Measurements from ENCODE around the gene MPI. TPM values are rescaled to one million over a fixed set of nuclear protein-coding genes. Genes with fewer than 3 reads are reported as not detected.

Gene MPI
- total and polyA plus RNA-seq, 2 experiments from 2014 or later, result 18.0 to 74.2 TPM

GRCh38 chr15:74882528-74882927 lies 7.3 kb upstream of the MPI start (continued):
- TF ChIP-seq REST (IDR thresholded peaks at IDR 0.05; ENCODE audit: unreplicated experiment), result no peak
- TF ChIP-seq NANOG (IDR thresholded peaks at IDR 0.05; ENCODE audit: borderline replicate concordance), result no peak
- no peak for TF ChIP-seq ZNF114 (CRISPR knock-in tag; IDR thresholded peaks at IDR 0.05)
- TF ChIP-seq JUNB (IDR thresholded peaks at IDR 0.05; ENCODE audit: unreplicated experiment), result no peak

- H3K4me2 ChIP-seq, result no peak overlapping the region
- H4K20me1 ChIP-seq (replicated peaks; ENCODE audit: insufficient read depth), result no peaks in the 10 kb centered on the region
- H3K79me2 ChIP-seq (replicated peaks; ENCODE audit: insufficient read depth), result no peaks in the 10 kb centered on the region
- peaks cover 5% of the 10 kb centered on the region; the same call in 1 of the 2 replicates for H3K4me1 ChIP-seq (ENCODE audit: insufficient read depth)
- H3F3A ChIP-seq (replicated peaks; ENCODE audit: low read depth), result no peaks in the 10 kb centered on the region
- peaks cover 18% of the 10 kb centered on the region for H3K9me3 Mint-ChIP-seq
- peaks cover 5% of the 10 kb centered on the region; the same call in 2 of the 3 replicates for H3K36me3 Mint-ChIP-seq (ENCODE audit: low read depth)
- no peak for ATAC-seq
- peaks cover 6% of the 10 kb centered on the region for H3K27me3 Mint-ChIP-seq (ENCODE audit: insufficient read depth, low read depth, poor library complexity)
- no peaks in the 10 kb centered on the region for H3K36me3 ChIP-seq (ENCODE audit: insufficient read depth)
- H3K9me2 ChIP-seq (ENCODE audit: insufficient read depth), result no peaks in the 10 kb centered on the region
- no peak overlapping the region for H3K27ac ChIP-seq (ENCODE audit: low read depth)
- H2AFZ ChIP-seq, result no peak overlapping the region
- no peak overlapping the region for H3K4me3 ChIP-seq
- no peak overlapping the region for H3K27ac Mint-ChIP-seq
- no peak for DNase-seq (ENCODE audit: low spot score)
- H3K4me3 Mint-ChIP-seq, result no peak overlapping the region; the same call in 2 of the 3 replicates
- H3K27me3 ChIP-seq (ENCODE audit: insufficient read depth), result no peaks in the 10 kb centered on the region
- peaks cover 3% of the 10 kb centered on the region; the same call in 1 of the 3 replicates for H3K4me1 Mint-ChIP-seq
- no peak for TF ChIP-seq CTCF (conservative IDR thresholded peaks at IDR 0.05; ENCODE audit: low read depth in 2 of 2)
- no peak for TF ChIP-seq EZH2phosphoT487 (IDR thresholded peaks at IDR 0.05; ENCODE audit: unreplicated experiment)
- TF ChIP-seq ZNF462 (CRISPR knock-in tag; IDR thresholded peaks at IDR 0.05), result no peak
- no peak for TF ChIP-seq POLR2AphosphoS5 (IDR thresholded peaks at IDR 0.05; ENCODE audit: low read depth)
- no peak for TF ChIP-seq ZNF114 (CRISPR knock-in tag; IDR thresholded peaks at IDR 0.05)
- no peak for TF ChIP-seq STAT1 (IDR thresholded peaks at IDR 0.05; ENCODE audit: unreplicated experiment)
- TF ChIP-seq CREB1 (CRISPR knock-in tag; IDR thresholded peaks at IDR 0.05; ENCODE audit: low read depth), result no peak
- TF ChIP-seq ZNF331 (CRISPR knock-in tag; IDR thresholded peaks at IDR 0.05; ENCODE audit: low read depth), result no peak
Measured at GRCh38 chr15:74884428-74885223, 5.2 kb upstream of the MPI start.

All from GM23338 (cell line).